ENCODE results near the gene GPR21. TPM values are rescaled to one million over a fixed set of nuclear protein-coding genes. Genes with fewer than 3 reads are reported as not detected.

Gene GPR21
- total and polyA plus RNA-seq, 7 donors = 0.05 to 0.64 (median 0.12) TPM; not detected in 4

DNA sequence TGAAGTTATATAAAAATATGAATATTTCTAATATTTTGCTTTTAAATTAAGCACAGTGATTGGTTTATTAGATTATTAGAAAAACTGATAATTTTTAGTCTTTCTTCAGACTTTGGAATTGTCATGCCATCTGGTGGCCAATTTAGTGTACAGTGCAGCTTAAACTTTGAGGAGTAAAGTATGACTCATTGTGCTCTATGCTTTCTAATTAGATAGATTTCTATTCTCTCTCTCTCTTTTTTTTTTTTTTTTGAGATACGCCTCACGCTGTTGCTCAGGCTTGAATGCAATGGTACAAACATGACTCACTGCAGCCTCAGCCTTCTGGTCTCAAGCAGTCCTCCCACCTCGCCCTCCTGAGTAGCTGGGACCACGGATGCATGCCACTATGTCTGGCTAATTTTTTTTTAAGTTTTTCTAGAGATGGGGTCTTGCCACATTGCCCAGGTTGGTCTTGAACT, 42.1 kb upstream of the GPR21 start:
- intact Hi-C loops (cut with DNase I) = loop anchor here in 1 of 2 donors (5.0 to 10.0 kb wide), 2 partner anchors 57 to 524 kb away; partner anchors contain the start of gene ZBTB26
- TF ChIP-seq CTCF (IDR thresholded peaks at IDR 0.05) = peak; percentile 71
- WGBS, 3 donors = 59 to 65% (median 60%) methylated on average over 4 of the region's 4 CpGs
- Histone ChIP-seq H3K9me3 (no peaks in the 10 kb centered on the region), H3K27me3 (ENCODE audit: insufficient read depth in 3 of 3, low read length in 2 of 3) (no peaks in the 10 kb centered on the region), H3K4me3 (no peak overlapping the region), H3K36me3 (ENCODE audit: insufficient read depth in 1 of 2, low read depth in 1 of 2) (peaks cover 2 to 45% of the 10 kb centered on the region in 2 donors), H3K4me1 (no peaks in the 10 kb centered on the region), H3K27ac (no peak overlapping the region)
- DNase-seq (peak in 1 of 2 donors; percentile 14), ATAC-seq (peak; percentile 57 to 93 (median 86))

GRCh38 chr9:122996586-122996985, 36.9 kb upstream of the GPR21 start:
- no peak for DNase-seq
- H3K27me3 ChIP-seq (ENCODE audit: insufficient read depth in 3 of 3, low read length in 2 of 3) = no peaks in the 10 kb centered on the region
- no peak for TF ChIP-seq CTCF (IDR thresholded peaks at IDR 0.05)
- WGBS, 3 donors = 94 to 96% (median 94%) methylated on average over 1 of the region's 1 CpG
- no peak for ATAC-seq
- H3K36me3 ChIP-seq (ENCODE audit: insufficient read depth in 1 of 2, low read depth in 1 of 2) = peaks cover 0 to 62% of the 10 kb centered on the region in 2 donors
- no peak overlapping the region for H3K27ac ChIP-seq
- no peak overlapping the region for H3K4me3 ChIP-seq
- H3K9me3 ChIP-seq = no peaks in the 10 kb centered on the region
- no peaks in the 10 kb centered on the region for H3K4me1 ChIP-seq
- intact Hi-C loops (cut with DNase I) = loop anchor here in 1 of 2 donors (10.0 kb wide), 1 partner anchor 62 kb away; the partner anchor contains the start of gene ZBTB26

GRCh38 chr9:122998448-122998847, 35.0 kb upstream of the GPR21 start:
- intact Hi-C loops (cut with DNase I) = loop anchor here in 1 of 2 donors (10.0 kb wide), 1 partner anchor 64 kb away; the partner anchor contains the start of gene ZBTB26
- 89 to 94% (median 89%) methylated on average over 5 of the region's 5 CpGs for WGBS, 3 donors
- no peak overlapping the region for H3K27ac ChIP-seq

DNA sequence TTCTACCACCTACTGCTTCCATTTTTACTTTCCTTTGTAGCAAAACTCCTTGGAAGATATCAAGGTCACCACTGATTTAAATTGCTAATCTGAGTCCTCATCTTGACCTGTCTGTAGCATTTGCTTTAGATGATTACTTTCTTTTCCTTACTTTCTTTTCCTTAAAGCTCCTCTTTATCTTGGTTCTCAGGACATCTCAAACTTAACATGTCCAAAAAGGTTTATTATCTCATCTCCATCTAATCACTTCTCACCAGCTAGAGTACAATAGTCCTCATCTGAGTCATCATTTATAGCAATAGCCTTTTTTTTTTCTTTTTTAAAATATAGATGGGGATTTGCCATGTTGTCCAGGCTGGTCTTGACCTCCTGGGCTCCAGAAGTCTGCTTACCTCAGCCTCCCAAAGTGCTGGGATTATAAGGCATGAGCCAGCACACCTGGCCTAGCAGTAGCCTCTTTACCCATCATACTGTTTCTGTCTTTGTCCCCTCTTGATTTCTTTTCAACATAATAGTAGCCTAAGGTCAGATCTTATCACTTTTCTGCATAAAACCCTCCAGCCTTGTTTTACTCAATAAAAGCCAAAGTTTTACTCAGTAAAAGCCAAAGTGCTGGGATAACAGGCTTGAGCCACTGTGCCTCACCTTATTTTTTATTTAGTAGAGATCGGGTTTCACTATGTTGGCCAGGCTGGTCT, 32.9 kb upstream of the GPR21 start:
- 88 to 100% (median 100%) methylated on average over 1 of the region's 1 CpG for WGBS, 3 donors
- Histone ChIP-seq H3K4me3 (no peak overlapping the region), H3K27me3 (ENCODE audit: insufficient read depth in 3 of 3, low read length in 2 of 3) (no peaks in the 10 kb centered on the region), H3K9me3 (no peaks in the 10 kb centered on the region), H3K27ac (no peak overlapping the region), H3K36me3 (ENCODE audit: insufficient read depth in 1 of 2, low read depth in 1 of 2) (peaks cover 0 to 89% of the 10 kb centered on the region in 2 donors), H3K4me1 (peaks cover 5% of the 10 kb centered on the region)
- TF ChIP-seq CTCF (IDR thresholded peaks at IDR 0.05) = no peak
- DNase-seq (no peak), ATAC-seq (no peak)
- intact Hi-C loops (cut with DNase I) = no loop called here

More at GRCh38 chr9:122998448-122998847, 35.0 kb upstream of the GPR21 start:
- no peak overlapping the region for H3K4me3 ChIP-seq
- H3K9me3 ChIP-seq = no peaks in the 10 kb centered on the region
- H3K36me3 ChIP-seq (ENCODE audit: insufficient read depth in 1 of 2, low read depth in 1 of 2) = peaks cover 0 to 69% of the 10 kb centered on the region in 2 donors
- TF ChIP-seq CTCF (IDR thresholded peaks at IDR 0.05) = no peak
- no peak for ATAC-seq
- no peak for DNase-seq
- no peaks in the 10 kb centered on the region for H3K27me3 ChIP-seq (ENCODE audit: insufficient read depth in 3 of 3, low read length in 2 of 3)
- H3K4me1 ChIP-seq = peaks cover 2% of the 10 kb centered on the region
